T-helper 1 cell treated with Interleukin-12 subunit alpha and Interleukin-12 subunit beta and Interleukin-4 antibody, amounts not matched to agents 30 μg/mL and 1 μg/mL, for 36 hours (primary cell): ENCODE measurements around the gene ADARB2.

Source experiments
- H3K27ac Mint-ChIP-seq: one replicate; pipeline ENCODE4 v1.8.0; 2021; ENCODE audit warnings: mild to moderate bottlenecking, mixed read lengths
- H3K27me3 Mint-ChIP-seq: one replicate; pipeline ENCODE4 v1.8.0; 2021; ENCODE audit warnings: low read depth, mixed read lengths
- H3K36me3 Mint-ChIP-seq: one replicate; pipeline ENCODE4 v1.8.0; 2021; ENCODE audit warnings: low read depth, mixed read lengths
- H3K4me1 Mint-ChIP-seq: one replicate; pipeline ENCODE4 v1.8.0; 2021; ENCODE audit warnings: low read depth, mixed read lengths
- H3K4me3 Mint-ChIP-seq: one replicate; pipeline ENCODE4 v1.8.0; 2021; ENCODE audit warnings: mild to moderate bottlenecking, moderate library complexity, mixed read lengths
- H3K9me3 Mint-ChIP-seq: one replicate; pipeline ENCODE4 v1.8.0; 2021; ENCODE audit warnings: mixed read lengths

ADARB2 gene

GRCh38 chr10:1212571-1213141, 524.7 kb downstream of the ADARB2 start:
- Mint-ChIP-seq H3K36me3 (no peaks in the 10 kb centered on the region), H3K4me1 (no peaks in the 10 kb centered on the region), H3K4me3 (no peak overlapping the region), H3K9me3 (no peaks in the 10 kb centered on the region), H3K27me3 (no peaks in the 10 kb centered on the region), H3K27ac (no peak overlapping the region)

DNA sequence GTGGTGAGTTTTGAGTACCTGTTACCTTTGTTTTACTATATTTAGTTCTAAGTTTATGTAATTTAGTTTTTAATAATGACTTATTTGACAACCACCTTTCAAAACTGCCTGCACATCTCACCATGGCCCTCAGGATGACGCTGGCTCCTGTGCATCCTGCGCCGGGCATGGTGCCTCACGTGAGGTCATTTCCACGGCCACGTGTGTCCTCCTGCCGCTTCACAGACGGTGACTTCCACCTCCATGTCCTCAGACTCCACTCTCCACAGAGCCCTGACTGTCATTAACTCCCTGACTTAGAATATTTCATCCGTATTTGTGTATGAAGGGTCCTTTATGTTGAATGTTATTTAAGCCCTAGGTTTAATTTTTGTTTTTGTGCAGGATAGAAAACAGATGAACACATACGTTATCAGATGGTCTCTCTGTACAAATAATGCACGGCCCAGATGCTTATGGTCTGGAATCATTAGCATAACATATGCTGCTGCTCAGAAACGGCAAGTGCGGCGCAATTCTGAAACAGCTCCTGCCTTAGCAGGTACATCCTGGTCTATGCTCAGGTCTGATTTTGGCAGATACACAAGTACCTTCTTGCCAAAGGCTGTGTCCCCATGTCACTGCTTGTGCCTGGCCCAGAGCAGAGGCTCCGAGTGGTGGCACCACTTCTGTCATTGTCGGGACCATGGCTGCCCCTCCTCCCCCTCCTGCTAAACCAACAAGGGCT, 525.3 kb downstream of the ADARB2 start:
- Mint-ChIP-seq H3K27ac (no peak overlapping the region), H3K9me3 (no peaks in the 10 kb centered on the region), H3K36me3 (no peaks in the 10 kb centered on the region), H3K4me3 (no peak overlapping the region), H3K4me1 (no peaks in the 10 kb centered on the region), H3K27me3 (no peaks in the 10 kb centered on the region)

- Mint-ChIP-seq H3K4me1 (no peaks in the 10 kb centered on the region), H3K27ac (no peak overlapping the region), H3K4me3 (no peak overlapping the region), H3K36me3 (no peaks in the 10 kb centered on the region), H3K27me3 (no peaks in the 10 kb centered on the region), H3K9me3 (no peaks in the 10 kb centered on the region)
Measured at GRCh38 chr10:1210667-1211066, 526.7 kb downstream of the ADARB2 start.

DNA sequence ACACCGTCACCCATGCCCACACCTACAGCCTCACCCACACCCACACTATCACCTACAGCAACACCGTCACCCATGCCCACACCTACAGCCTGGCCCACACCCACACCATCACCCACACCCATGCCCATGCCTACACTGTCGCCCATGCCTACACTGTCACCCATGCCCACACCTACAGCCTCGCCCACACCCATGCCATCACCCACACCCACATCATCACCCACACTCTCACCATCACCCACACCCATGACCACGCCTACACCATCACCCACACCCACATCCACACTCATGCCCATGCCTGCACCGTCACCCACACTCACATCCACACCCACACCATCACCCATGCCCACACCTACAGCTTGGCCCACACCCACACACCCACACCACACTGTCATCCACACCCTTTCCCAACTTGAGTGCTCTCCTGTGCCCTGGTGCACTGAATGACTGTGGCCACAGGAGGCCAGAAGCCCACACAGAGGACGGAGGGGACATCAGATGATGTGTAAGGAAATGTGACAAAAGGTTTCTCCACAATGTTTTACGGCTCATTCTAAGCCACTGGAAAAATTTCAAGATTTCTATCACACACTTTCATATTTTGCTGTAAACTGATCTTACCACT, 527.9 kb downstream of the ADARB2 start:
- Mint-ChIP-seq H3K9me3 (no peaks in the 10 kb centered on the region), H3K27ac (no peak overlapping the region), H3K36me3 (no peaks in the 10 kb centered on the region), H3K27me3 (no peaks in the 10 kb centered on the region), H3K4me3 (no peak overlapping the region), H3K4me1 (no peaks in the 10 kb centered on the region)

- Mint-ChIP-seq H3K9me3 (no peaks in the 10 kb centered on the region), H3K4me1 (no peaks in the 10 kb centered on the region), H3K27ac (no peak overlapping the region), H3K36me3 (no peaks in the 10 kb centered on the region), H3K4me3 (no peak overlapping the region), H3K27me3 (no peaks in the 10 kb centered on the region)
Measured at GRCh38 chr10:1208366-1209311, 528.7 kb downstream of the ADARB2 start.

DNA sequence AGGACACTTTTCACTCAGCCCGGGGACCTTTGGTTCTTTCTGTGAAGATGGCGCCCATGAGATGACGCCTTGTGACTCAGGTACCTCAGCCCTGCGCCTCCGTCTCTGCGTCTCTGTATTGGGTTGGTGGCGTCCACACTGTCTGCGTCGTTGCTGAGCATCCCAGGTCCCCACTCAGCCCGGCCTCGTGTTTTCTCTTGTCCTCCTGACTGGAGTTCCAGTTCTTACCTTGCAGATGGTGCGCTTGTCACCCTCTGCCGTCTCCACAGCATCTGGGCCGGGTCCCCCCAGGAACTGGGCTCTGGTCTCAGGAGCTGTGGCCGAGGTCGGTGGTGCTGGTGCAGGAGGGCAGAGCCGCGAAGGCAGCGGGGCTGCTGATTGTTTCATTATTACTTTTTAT, 530.7 kb downstream of the ADARB2 start:
- no peaks in the 10 kb centered on the region for H3K36me3 Mint-ChIP-seq
- H3K27ac Mint-ChIP-seq, result no peak overlapping the region
- H3K9me3 Mint-ChIP-seq, result no peaks in the 10 kb centered on the region
- no peak overlapping the region for H3K4me3 Mint-ChIP-seq
- H3K27me3 Mint-ChIP-seq, result no peaks in the 10 kb centered on the region
- H3K4me1 Mint-ChIP-seq, result no peaks in the 10 kb centered on the region

- H3K4me1 Mint-ChIP-seq, result no peaks in the 10 kb centered on the region
- no peaks in the 10 kb centered on the region for H3K27me3 Mint-ChIP-seq
- H3K36me3 Mint-ChIP-seq, result no peaks in the 10 kb centered on the region
- H3K27ac Mint-ChIP-seq, result no peak overlapping the region
- H3K9me3 Mint-ChIP-seq, result no peaks in the 10 kb centered on the region
- no peak overlapping the region for H3K4me3 Mint-ChIP-seq
Measured at GRCh38 chr10:1206101-1206500, 531.2 kb downstream of the ADARB2 start.

- Mint-ChIP-seq H3K36me3 (no peaks in the 10 kb centered on the region), H3K4me3 (no peak overlapping the region), H3K27me3 (peaks cover 3% of the 10 kb centered on the region), H3K4me1 (no peaks in the 10 kb centered on the region), H3K27ac (no peak overlapping the region), H3K9me3 (no peaks in the 10 kb centered on the region)
Measured at GRCh38 chr10:1205450-1206030, 531.8 kb downstream of the ADARB2 start.

GRCh38 chr10:1204434-1205326, 532.6 kb downstream of the ADARB2 start:
- Mint-ChIP-seq H3K4me1 (no peaks in the 10 kb centered on the region), H3K36me3 (no peaks in the 10 kb centered on the region), H3K27me3 (peaks cover 3% of the 10 kb centered on the region), H3K4me3 (no peak overlapping the region), H3K9me3 (no peaks in the 10 kb centered on the region), H3K27ac (no peak overlapping the region)

DNA sequence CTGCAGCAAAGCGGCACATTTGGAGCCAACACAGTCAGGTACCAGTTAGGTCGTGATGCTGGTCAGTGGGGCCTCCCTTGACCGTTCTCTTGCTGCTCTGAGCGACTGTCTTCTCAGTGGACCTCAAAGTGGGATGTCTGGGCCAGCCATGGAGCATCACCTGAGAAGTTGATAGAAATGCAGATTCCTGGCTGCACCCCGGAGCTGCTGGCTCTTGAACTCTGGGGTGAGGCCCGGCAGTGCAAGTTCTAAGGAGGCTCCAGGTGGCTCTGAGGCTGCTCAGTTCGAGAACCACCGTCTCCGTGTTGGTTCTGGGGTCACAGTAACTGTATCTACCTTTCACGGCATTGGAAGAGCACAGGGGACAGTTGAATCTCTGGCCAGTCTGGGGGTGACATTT, 533.6 kb downstream of the ADARB2 start:
- no peaks in the 10 kb centered on the region for H3K9me3 Mint-ChIP-seq
- H3K4me1 Mint-ChIP-seq, result no peaks in the 10 kb centered on the region
- peaks cover 3% of the 10 kb centered on the region for H3K27me3 Mint-ChIP-seq
- H3K36me3 Mint-ChIP-seq, result no peaks in the 10 kb centered on the region
- H3K4me3 Mint-ChIP-seq, result no peak overlapping the region
- H3K27ac Mint-ChIP-seq, result no peak overlapping the region

GRCh38 chr10:1203216-1203615, 534.1 kb downstream of the ADARB2 start:
- H3K27ac Mint-ChIP-seq, result no peak overlapping the region
- no peak overlapping the region for H3K4me3 Mint-ChIP-seq
- H3K9me3 Mint-ChIP-seq, result no peaks in the 10 kb centered on the region
- no peaks in the 10 kb centered on the region for H3K36me3 Mint-ChIP-seq
- H3K4me1 Mint-ChIP-seq, result no peaks in the 10 kb centered on the region
- peaks cover 3% of the 10 kb centered on the region for H3K27me3 Mint-ChIP-seq

- Mint-ChIP-seq H3K36me3 (no peaks in the 10 kb centered on the region), H3K4me3 (no peak overlapping the region)
Measured at GRCh38 chr10:1202343-1202742, 535.0 kb downstream of the ADARB2 start.

DNA sequence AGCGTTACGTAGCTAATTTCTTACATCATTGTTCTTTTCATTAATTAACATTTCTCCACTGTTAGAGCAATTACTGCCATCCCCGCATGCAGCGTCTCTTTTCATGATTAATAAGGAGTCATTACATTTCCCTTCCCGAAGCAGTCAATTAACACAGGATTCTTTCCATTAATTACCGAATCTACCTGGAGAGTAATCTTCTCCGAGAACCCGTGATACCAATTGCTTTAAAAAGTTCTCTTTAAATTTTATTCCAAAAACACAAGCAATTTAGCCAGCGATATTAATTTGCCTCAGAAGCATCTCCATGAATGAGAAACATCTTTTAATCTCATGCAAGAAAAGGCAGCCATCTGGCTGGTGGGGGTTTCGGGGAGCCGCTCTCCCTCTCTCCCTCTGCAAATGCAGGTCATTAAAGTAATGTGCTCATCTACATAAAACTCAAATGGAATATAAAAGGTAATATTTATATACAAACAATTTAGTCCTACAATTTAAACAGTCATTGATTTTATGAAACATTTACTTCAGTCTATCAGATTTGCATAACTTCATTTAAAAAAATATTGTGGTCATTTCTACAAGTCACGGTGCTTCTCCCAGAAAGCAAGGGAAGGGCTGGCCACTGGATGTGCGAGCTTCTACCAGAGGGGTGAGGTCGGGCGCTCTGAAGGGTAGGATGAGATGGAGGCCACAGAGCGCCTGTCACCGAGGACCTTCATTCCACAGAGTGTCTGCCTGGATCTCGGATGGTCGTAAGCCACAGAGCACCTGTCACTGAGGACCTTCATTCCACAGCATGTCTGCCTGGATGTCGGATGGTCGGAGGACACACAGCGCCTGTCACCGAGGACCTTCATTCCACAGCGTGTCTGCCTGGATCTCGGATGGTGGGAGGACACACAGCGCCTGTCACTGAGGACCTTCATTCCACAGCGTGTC, 536.2 kb downstream of the ADARB2 start:
- Mint-ChIP-seq H3K9me3 (no peaks in the 10 kb centered on the region), H3K4me1 (no peaks in the 10 kb centered on the region), H3K27ac (no peak overlapping the region), H3K27me3 (peaks cover 16% of the 10 kb centered on the region), H3K36me3 (no peaks in the 10 kb centered on the region), H3K4me3 (no peak overlapping the region)

More at GRCh38 chr10:1202343-1202742, 535.0 kb downstream of the ADARB2 start:
- Mint-ChIP-seq H3K27me3 (peaks cover 12% of the 10 kb centered on the region), H3K4me1 (no peaks in the 10 kb centered on the region), H3K27ac (no peak overlapping the region), H3K9me3 (no peaks in the 10 kb centered on the region)
